Measurements from ENCODE around the gene RAD51AP1.

Gene RAD51AP1

DNA sequence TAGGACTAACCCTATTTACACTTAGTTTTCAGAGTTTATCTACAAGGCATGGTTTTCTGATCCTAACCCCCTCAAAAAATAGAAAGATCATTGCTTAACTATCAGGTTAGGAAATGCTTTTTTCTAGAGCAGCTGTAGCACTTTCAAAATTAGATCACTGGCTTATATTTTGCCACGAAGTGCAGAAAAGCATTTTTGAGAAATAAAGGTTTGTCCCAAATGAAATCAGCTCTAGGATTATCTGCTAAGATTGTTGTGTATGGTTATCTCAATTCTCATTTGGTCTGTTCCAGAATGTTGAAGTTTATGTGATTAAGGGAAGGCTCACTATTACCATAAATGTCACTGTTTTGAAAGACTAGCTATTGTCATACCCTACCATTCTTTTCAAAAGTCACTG, 13.5 kb downstream of the RAD51AP1 start:
- no peak for DNase-seq

- no peak for DNase-seq
Measured at GRCh38 chr12:4553943-4554342, 15.3 kb downstream of the RAD51AP1 start.

- DNase-seq, result no peak
Measured at GRCh38 chr12:4555804-4556203, 17.1 kb downstream of the RAD51AP1 start.

DNA sequence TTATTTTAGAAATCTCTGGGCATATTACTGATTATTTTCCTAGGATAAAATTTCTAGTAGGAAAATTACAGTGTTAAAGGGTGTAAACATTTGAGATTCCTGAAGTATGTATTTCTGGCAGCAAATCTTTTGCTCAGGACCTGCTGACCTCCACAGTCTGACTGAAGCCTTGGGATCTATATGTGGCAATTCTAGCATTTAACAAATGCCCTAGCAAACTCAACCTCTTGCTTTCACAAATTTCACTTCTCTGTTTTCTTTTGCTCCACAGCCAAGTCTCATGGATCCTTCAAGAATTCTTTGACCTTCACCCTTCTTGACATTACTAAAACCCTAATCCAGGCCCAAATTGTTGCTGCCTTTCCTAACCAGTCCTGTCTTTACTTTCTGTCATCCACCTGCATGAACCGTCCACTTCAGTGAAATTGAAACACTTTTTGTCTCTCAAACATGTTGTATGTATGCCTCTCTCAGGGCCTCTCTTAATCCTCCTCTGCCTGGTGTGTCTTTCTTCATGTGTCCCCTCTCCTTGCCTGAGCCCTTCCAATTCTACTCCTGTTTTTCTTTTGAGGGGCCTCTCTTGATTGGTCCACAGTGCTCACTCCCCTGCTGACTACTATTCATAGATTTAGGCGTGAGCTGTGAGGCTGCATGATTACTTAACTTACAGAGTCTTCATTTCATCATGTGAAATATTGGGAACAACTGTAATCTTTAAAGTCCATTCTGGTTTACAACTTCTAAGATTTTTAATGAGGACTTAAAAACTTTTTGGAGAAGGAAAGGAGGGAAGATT, 18.2 kb downstream of the RAD51AP1 start:
- DNase-seq, result no peak

GRCh38 chr12:4557586-4557985, 18.9 kb downstream of the RAD51AP1 start:
- no peak for DNase-seq

- no peak for DNase-seq
Measured at GRCh38 chr12:4558171-4558570, 19.5 kb downstream of the RAD51AP1 start.

DNA sequence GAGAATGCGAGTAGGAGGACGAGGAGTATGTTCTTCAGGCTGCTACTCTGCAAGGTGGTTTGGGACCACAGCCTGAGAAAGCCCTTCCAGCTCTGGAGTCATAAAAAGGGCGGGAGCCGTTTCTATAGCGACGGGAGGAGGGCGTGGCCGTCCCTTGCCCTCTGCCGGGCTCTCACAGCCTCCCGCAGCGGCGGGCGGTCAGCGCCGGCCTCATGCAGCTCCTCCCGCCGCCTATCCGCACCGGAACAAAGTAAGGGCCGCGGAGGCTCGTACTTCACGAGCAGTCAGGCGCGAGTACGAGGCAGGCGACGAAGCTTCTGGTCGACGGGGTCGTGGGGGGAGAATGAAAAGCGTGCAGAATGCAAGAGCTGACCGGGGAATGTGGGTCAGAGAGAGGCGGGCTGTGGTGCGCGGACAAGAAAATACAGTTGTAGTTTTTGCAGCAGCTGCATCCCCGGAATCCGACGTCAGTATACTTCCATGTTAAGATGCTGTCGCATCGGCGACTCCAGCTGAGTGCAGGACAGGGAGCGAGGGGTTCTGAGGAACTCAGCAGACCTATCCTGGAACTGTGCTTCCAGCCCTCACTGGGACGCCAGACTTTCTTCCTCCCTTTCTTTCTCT, 23.5 kb downstream of the RAD51AP1 start, which contains the start of gene DYRK4:
TSS of gene DYRK4 (plus strand) at position 175 of the 624 bp plus-strand sequence. CDS start at position 213, 38 bp downstream.
- no peak for DNase-seq

DNA sequence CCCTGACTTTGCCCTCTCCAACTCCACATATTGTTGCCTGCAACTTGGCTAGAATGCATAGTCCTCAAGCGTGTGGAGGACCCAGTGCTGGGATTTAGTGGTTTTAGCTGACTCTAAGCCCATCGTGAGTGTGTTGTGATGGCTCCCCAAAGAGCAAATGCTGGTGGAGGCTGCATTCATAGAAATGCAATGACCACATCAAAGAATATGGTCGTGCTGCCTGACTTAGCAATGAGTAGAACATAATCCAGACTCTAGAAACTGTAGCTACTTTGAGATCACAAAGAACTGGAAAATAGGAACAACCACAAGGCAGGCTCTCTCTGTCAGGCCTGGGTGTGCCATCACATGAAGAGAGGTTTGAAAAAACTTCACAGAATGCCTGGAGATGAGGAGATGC, 24.6 kb downstream of the RAD51AP1 start:
- no peak for DNase-seq

- no peak for DNase-seq
Measured at GRCh38 chr12:4564818-4565217, 26.1 kb downstream of the RAD51AP1 start.

- DNase-seq, result no peak
Measured at GRCh38 chr12:4566474-4566873, 27.8 kb downstream of the RAD51AP1 start.

DNA sequence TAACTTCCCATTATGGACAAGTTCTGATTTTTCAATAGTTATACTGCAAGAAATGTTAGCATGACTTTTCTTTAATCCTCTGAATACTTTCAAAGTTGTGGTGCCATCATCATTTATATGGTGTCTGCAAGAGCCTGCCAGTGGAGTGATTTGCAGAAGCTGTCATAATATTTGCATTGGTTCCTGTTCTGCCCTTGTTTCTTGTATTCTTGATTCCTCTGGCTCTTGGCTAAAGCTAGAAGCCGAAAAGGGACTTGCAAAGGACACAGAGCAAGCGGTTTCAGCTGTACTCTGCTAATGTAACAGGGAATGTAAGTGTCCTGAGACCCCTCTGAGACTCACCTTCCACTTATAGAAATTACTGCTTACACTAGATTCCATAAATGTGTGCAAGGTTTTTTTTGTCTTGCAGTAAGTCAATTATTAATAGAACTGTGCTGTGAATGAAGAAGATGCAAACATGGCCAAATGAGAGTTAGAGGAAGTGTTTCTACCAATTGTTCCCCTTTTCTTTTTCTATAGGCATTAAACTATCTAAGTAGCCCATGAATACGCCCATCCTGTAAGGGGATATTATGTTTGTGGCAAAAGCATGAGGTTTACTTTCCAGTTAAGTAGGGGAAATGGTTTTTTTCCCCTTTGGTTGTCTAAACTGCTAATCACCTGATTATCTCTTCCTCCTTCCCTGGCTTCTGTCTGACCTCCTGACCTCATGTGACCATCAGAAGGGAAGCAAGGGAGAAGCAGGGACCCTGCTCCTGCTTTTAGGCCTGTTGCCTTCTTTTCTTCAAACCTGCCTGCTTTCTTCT, 28.6 kb downstream of the RAD51AP1 start:
- no peak for DNase-seq

DNA sequence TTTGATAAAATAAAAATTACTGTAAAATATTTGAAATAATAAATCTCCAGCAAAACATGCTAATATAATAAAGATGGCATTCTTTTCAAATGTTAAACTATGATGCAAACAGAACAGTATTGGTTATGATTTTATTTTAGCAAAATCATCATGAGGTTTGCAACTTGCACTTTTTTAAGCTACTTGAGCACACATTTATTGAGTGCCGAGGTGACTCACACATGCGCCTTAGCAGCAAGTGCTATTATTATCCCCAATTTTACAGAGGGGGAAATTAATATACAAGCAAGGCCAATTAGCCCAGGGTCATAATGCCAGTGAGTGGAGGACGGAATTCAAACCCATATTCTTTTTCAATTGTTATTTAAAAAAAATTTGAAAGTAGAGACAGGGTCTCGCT, 30.6 kb downstream of the RAD51AP1 start:
- no peak for DNase-seq

DNA sequence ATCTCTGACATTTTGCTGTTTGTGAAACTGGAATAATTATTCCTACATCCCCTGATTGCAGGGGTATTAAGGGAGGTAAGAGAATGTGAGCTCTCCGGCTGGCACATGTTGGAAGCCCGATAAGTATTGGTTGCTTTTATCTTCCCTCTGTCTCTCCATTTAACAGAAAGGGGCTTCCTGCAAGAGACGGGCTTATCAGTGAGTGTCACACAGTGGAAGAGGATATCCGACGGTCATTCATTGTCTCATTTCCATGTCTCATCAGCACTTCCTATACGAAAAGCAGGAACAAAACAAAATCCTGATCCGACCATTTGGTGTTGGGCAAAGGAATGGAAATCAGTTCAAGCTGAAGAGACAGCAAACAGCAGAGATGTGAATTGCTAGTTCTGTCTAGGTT, 34.0 kb downstream of the RAD51AP1 start:
- DNase-seq, result no peak

GRCh38 chr12:4579305-4580102, 40.8 kb downstream of the RAD51AP1 start:
- no peak for DNase-seq

- DNase-seq, result no peak
Measured at GRCh38 chr12:4580281-4580688, 41.6 kb downstream of the RAD51AP1 start.

- no peak for DNase-seq
Measured at GRCh38 chr12:4584281-4584680, 45.6 kb downstream of the RAD51AP1 start.

GRCh38 chr12:4584896-4585295, 46.2 kb downstream of the RAD51AP1 start:
- no peak for DNase-seq

- DNase-seq, result no peak
Measured at GRCh38 chr12:4586500-4586899, 47.8 kb downstream of the RAD51AP1 start.

DNA sequence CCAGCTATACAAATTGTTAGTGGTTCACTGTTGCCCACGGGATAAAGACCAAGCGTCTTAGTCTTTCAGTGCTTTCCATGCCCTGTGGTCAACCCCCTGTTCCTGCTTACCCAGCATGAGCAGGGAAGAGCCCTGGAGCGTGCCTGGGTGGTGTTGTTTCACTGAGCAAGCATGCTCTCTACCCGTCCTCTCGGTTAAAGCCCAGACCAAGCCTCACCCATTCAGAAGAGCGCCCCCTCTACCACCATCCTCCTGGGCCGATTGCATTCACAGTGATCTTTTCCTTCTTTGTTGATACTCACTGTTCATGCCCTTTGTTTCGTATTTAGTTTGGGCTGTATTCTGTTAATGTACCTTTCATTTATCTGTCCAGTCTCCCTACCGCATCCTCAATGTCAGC, 48.4 kb downstream of the RAD51AP1 start:
- no peak for DNase-seq

- DNase-seq, result no peak
Measured at GRCh38 chr12:4588916-4589315, 50.2 kb downstream of the RAD51AP1 start.

- DNase-seq, result no peak
Measured at GRCh38 chr12:4589941-4590340, 51.3 kb downstream of the RAD51AP1 start.

GRCh38 chr12:4591180-4591687, 52.5 kb downstream of the RAD51AP1 start:
- DNase-seq, result no peak

DNA sequence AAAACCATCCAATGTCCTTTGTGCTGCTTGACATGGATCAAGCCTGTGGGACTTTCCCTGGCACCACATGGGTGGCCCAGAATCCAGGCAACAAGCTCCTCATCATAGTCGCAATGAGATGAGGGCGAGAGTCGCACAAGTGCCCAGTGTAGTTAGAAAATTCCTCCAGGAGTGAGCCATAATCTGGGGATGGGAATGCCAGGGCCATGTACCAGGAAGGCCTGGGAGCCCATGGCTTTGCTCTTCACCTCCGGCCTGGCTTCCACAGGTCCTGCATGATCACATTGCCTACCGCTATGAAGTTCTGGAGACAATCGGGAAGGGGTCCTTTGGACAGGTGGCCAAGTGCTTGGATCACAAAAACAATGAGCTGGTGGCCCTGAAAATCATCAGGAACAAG, 57.2 kb downstream of the RAD51AP1 start:
- no peak for DNase-seq
